GM12864 (cell line): Measurements from ENCODE around the gene JAKMIP3.

Experiments
- DNase-seq: peaks from one replicate; pipeline ENCODE4 v3.0.0-alpha.2; 2011; ENCODE audit warnings: low read depth
- H3K4me3 ChIP-seq: 2 replicates; pipeline ENCODE4 v1.5.1; 2011; ENCODE audit warnings: mild to moderate bottlenecking, low read depth, low read length, control low read depth
- CTCF ChIP-seq: IDR thresholded peaks from 2 replicates; pipeline ENCODE4 v1.5.1; 2011; ENCODE audit warnings: low read depth, mild to moderate bottlenecking, moderate library complexity, low read length, control low read depth, inconsistent platforms; ENCODE audit errors: missing control alignments

The JAKMIP3 gene

GRCh38 chr10:132106431-132106830 is 40.7 kb downstream of the JAKMIP3 start:
- no peak overlapping the region for H3K4me3 ChIP-seq
- DNase-seq: no peak
- TF ChIP-seq CTCF: no peak

GRCh38 chr10:132107186-132107948 is 41.6 kb downstream of the JAKMIP3 start:
- no peak for TF ChIP-seq CTCF
- no peak overlapping the region for H3K4me3 ChIP-seq
- no peak for DNase-seq

DNA sequence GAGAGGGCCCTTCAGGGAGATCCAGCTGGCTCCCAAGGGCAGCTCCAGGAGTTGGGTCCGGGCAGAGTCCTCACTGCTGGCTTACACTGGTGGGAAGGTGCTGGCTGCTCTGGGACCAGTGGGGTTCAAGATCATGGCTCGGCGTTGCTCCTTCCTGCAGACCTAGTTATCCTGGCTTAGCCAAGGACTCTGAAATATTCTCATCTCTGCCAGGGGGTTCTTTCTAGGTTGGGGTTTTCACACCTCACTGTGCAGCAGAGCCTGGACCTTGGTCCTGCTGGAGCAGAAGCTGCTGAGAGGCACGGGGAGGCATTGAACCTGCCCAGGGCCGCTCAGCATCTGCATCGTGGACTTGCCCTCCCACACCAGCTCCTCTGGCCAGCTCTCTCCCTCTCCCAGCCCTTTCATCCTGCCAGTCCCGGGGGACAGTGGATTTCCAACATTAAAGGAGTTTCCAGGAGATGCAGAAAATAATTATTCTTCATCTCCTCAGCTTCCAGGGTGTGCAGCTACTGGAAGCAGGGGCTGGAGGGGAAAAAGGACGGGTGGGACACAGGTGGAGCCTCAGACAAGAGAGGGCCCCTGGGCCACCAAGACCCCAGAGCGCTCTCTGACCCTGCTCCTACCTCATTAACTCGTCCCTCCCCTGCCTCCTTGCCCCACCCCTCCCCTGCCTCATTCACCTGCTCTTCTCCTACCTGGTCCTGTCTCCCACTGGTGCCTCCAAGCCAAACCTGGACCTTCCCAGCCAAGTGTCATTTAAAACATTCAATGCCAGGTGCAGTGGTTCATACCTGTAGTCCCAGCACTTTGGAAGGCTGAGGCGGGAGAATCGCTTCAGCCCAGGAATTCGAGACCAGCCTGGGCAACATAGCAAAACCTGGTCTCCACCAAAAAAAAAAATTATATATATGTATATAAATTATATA is 42.5 kb downstream of the JAKMIP3 start:
- DNase-seq: no peak
- H3K4me3 ChIP-seq: no peak overlapping the region
- TF ChIP-seq CTCF: no peak

DNA sequence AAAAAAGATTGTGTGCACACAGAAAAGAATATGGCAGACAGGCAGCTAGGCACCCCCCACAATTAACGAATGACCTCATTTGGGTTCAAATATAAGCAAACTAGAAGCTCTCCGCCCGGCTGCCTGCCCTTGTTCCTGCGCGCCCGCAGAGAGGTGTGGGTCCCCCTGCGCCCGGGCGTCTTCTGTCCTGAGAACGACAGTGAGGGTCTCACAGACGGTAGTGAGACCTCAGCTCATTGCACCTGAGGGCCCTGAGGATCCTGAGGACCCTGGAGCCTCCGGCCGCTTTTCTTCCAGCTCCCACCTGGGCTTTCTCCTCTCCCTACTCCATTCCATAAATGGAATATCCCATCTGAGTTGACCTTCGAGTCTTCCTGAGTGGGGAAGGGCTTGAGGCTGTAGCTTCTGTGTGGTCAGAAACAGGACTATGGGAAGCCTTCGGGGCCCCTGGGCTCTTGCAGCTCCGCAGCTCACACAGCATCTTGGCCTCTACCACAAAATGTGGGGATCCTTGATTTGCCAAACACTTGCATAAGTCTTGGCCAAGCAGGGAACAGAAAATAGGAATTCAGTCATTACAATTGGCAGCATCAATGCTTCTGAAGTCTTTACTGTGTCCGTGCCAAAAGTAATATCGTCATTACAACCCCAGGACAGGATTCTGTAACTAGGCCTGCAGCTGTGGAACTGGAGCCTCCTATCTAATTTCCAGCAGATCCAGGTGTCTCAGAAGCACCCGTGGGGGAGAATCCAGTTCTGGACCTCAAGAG is 43.8 kb downstream of the JAKMIP3 start:
- no peak overlapping the region for H3K4me3 ChIP-seq
- TF ChIP-seq CTCF: no peak
- no peak for DNase-seq

DNA sequence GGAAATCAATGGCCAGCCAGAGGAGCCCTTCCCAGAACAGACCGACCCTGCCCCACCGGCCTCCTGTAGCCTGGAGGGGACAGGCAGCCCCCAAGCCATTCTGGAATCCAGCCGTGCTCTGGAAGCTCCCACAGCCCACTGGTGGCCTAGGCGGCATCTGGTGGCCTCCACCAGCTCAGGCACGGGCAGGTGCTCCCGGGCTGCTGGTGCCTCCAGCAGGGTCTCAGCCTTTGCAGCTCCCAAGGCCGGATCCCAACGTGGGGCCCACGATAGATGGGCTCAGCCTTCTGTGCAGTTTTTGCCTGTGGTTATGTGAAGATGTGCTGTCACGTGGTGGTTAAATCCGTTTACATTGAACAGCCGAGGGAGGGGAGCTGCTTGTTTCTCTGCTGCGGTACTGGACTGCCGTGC is 44.4 kb downstream of the JAKMIP3 start:
- DNase-seq: no peak
- H3K4me3 ChIP-seq: no peak overlapping the region
- no peak for TF ChIP-seq CTCF

DNA sequence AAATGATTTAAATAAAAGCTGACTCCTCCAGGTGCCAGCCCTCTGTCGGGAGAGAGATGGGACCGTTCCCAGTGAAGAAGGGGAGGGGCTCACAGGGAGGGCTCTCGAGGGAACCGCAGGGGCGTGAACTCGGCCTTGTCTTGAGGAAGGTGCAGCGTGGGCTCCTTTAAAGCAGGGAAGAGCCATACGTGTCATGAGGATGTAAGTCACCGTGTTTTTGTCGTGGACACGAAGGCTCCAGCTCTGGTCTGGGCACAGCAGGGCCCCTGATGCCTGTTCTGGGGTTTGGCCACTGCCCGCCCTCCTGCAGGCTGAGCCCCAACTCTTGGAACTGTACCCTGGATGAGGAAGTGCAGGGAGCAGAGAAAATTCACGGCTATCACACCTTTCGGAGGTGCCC is 45.0 kb downstream of the JAKMIP3 start:
- H3K4me3 ChIP-seq: no peak overlapping the region
- no peak for TF ChIP-seq CTCF
- no peak for DNase-seq
